ENCODE results near the gene SLC35E3. TPM values are rescaled to one million over a fixed set of nuclear protein-coding genes. Genes with fewer than 3 reads are reported as not detected.

Gene SLC35E3
- total and polyA plus RNA-seq, 8 donors, result 4.1 to 8.6 (median 5.7) TPM

DNA sequence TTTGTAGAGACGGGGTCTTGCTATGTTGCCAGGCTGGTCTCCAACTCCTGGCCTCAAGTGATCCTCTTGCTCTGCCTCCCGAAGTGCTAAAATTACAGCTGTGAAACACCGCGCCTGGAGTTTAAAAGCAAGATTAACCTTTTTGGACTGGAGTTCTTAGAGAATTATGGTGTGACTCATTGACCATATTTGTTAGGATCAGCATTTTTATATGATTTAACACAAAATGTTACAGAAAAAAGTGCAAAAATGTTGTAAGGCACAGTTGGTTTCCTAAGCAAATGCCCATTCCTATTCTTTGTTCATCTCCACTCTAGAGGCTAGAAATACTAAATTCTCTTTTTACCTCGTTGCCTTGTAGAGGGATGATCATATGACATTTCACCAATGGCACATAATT lies 27.6 kb downstream of the SLC35E3 start:
- intact Hi-C loops (cut with DNase I), result no loop called here
- H3K36me3 ChIP-seq, result no peaks in the 10 kb centered on the region
- no peaks in the 10 kb centered on the region for H3K27me3 ChIP-seq
- ATAC-seq (no peak), DNase-seq (no peak), FAIRE-seq (no peak)
- TF ChIP-seq, protein P1, sequence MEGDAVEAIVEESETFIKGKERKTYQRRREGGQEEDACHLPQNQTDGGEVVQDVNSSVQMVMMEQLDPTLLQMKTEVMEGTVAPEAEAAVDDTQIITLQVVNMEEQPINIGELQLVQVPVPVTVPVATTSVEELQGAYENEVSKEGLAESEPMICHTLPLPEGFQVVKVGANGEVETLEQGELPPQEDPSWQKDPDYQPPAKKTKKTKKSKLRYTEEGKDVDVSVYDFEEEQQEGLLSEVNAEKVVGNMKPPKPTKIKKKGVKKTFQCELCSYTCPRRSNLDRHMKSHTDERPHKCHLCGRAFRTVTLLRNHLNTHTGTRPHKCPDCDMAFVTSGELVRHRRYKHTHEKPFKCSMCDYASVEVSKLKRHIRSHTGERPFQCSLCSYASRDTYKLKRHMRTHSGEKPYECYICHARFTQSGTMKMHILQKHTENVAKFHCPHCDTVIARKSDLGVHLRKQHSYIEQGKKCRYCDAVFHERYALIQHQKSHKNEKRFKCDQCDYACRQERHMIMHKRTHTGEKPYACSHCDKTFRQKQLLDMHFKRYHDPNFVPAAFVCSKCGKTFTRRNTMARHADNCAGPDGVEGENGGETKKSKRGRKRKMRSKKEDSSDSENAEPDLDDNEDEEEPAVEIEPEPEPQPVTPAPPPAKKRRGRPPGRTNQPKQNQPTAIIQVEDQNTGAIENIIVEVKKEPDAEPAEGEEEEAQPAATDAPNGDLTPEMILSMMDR (IDR thresholded peaks at IDR 0.05), result no peak
- H3K4me3 ChIP-seq, result no peak overlapping the region
- 81 to 91% methylated on average over 5 of the region's 5 CpGs for WGBS, 2 donors
- no peaks in the 10 kb centered on the region for H3K9me3 ChIP-seq
- H3K27ac ChIP-seq, result no peak overlapping the region
- H3K4me1 ChIP-seq, result no peaks in the 10 kb centered on the region

DNA sequence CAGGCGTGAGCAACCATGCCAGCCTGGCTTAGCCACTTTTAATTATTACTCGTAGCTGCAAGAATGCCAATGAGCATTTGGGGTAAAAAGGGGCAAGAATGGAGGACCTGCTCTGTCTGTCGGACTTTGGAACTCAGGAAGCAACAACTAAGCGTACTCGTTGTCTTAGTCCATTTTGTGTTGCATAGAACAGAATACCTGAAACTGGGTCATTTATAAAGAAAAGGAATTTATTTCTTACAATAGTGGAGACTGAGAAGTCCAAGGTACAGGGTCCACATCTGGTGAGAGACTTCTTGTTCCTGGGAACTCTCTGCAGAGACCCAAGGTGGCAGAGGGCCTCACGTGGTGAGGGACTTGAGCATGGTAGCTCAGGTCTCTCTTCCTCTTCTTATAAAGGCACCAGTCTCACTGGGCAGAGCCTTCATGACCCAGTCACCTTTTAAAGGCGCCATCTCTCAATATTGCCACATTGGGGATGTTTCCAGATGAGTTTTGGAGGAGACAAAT lies 29.2 kb downstream of the SLC35E3 start:
- no peaks in the 10 kb centered on the region for H3K27me3 ChIP-seq
- no peak overlapping the region for H3K4me3 ChIP-seq
- no peak overlapping the region for H3K27ac ChIP-seq
- no peaks in the 10 kb centered on the region for H3K9me3 ChIP-seq
- no peaks in the 10 kb centered on the region for H3K36me3 ChIP-seq
- intact Hi-C loops (cut with DNase I), result no loop called here
- TF ChIP-seq, protein P1 (IDR thresholded peaks at IDR 0.05), result no peak
- 90 to 91% methylated on average over 7 of the region's 7 CpGs for WGBS, 2 donors
- FAIRE-seq, result no peak
- no peak for DNase-seq
- ATAC-seq, result no peak
- H3K4me1 ChIP-seq, result no peaks in the 10 kb centered on the region

DNA sequence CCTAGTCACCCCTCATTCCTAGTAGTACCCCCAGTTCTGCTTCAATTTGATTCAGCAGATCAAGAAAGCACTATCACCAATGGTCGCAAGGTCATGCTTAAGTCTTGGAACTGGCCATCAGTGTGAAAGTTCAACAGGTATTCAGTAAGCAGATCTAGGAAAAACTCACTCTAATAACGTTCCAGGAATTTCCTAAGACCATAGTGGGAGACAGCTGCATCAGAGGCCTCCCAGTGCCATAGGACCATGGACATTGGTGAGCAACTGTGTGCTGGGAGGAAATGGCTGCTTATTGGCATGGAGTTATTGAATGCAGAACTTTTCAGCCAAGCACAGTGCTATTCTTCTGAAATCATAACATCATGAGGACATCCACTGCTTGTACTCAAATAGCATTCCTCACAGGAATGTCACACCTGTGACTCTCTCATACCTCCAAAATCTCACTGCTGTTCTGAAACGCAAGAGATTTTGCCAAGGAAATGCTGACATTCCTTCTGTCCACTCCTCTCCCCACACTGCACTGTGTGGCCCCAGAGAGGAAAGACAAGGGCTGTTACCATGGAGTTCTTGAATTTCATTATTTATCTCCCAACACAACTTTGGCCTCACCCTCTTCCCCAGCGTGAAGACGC lies 31.1 kb downstream of the SLC35E3 start:
- Histone ChIP-seq H3K36me3 (no peaks in the 10 kb centered on the region), H3K9me3 (no peaks in the 10 kb centered on the region), H3K4me1 (no peaks in the 10 kb centered on the region), H3K27me3 (no peaks in the 10 kb centered on the region), H3K27ac (no peak overlapping the region), H3K4me3 (no peak overlapping the region)
- FAIRE-seq (no peak), ATAC-seq (no peak), DNase-seq (no peak)
- WGBS, 2 donors, result 67 to 77% methylated on average over 5 of the region's 5 CpGs
- TF ChIP-seq, protein P1 (IDR thresholded peaks at IDR 0.05), result no peak
- intact Hi-C loops (cut with DNase I), result no loop called here

DNA sequence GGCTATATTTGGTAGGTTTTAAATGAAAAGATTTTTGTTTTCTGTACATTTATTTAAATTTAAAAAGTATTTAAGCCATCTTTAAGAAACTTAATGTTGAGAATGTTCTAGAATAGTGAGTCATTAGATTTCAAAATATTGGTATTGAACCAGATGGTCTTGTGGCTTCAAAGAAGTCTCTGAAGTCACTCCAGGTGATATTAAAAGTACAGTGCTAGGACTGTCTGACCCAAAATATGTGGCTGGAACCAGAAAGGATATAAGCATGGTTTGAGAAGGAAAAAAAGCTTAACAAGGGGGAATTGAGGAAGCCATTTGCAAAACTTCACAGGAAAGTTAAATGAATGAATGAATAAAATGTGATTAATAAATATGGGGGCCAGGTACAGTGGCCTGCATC lies 33.3 kb downstream of the SLC35E3 start:
- Histone ChIP-seq H3K4me3 (no peak overlapping the region), H3K27me3 (no peaks in the 10 kb centered on the region), H3K27ac (no peak overlapping the region), H3K4me1 (no peaks in the 10 kb centered on the region), H3K36me3 (no peaks in the 10 kb centered on the region), H3K9me3 (no peaks in the 10 kb centered on the region)
- DNase-seq (no peak), FAIRE-seq (no peak), ATAC-seq (no peak)
- intact Hi-C loops (cut with DNase I), result no loop called here
- TF ChIP-seq, protein P1 (IDR thresholded peaks at IDR 0.05), result no peak

DNA sequence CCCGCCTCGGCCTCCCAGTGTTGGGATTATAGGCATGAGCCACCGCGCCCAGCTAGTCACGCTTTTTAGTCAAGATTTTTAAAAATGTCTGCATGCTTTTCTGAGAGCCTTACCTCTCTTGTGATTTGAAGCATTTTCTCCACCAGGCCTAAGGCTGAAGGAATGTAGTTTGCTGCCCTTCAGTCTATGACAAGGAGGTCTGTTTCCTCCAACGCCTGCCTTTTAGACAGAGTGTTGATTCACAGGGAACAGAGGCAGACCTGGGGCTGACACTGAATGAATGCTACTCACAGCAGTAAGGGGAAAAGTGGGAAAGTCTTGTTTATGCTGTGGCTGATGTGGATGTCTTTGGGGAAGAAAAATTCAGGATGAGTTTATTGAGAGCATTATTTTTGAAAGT lies 34.8 kb downstream of the SLC35E3 start:
- Histone ChIP-seq H3K4me1 (peaks cover 5 to 11% (median 7%) of the 10 kb centered on the region in 3 donors), H3K9me3 (no peaks in the 10 kb centered on the region), H3K27ac (no peak overlapping the region), H3K27me3 (no peaks in the 10 kb centered on the region), H3K4me3 (no peak overlapping the region), H3K36me3 (no peaks in the 10 kb centered on the region)
- intact Hi-C loops (cut with DNase I), result no loop called here
- DNase-seq (no peak), FAIRE-seq (no peak), ATAC-seq (no peak)
- TF ChIP-seq, protein P1 (IDR thresholded peaks at IDR 0.05), result no peak
- WGBS, 2 donors, result 92 to 95% methylated on average over 6 of the region's 6 CpGs

Measured in pancreas (tissue), 10 donors.